ENCODE measurements around the gene MAN1B1.

DNA sequence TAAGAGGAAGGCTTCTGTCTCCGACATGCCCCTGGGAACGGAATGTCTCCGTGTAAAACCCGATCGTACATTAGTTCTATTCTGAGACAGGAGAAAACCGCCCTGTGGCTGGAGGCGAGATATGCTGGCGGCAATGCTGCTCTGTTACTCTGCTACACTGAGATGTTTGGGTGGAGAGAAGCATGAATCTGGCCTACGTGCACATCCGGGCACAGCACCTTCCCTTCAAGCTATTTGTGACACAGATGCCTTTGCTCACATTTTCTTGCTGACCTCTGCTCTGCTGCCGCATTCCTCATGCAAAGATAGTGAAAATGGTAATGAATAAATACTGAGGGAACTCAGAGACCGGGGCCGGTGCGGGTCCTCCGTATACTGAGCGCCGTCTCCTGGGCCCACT lies 29.9 kb downstream of the MAN1B1 start:
- TF ChIP-seq CEBPB (IDR thresholded peaks at IDR 0.05) (no peak), POLR2A (IDR thresholded peaks at IDR 0.05; ENCODE audit: low read length) (no peak), EHF (CRISPR knock-in tag; IDR thresholded peaks at IDR 0.05) (no peak), ZFP36 (IDR thresholded peaks at IDR 0.05; ENCODE audit: borderline replicate concordance, partially characterized antibody) (no peak), KDM5A (IDR thresholded peaks at IDR 0.05) (no peak), POLR2AphosphoS2 (conservative IDR thresholded peaks at IDR 0.05; ENCODE audit: low read length) (no peak), EHMT2 (IDR thresholded peaks at IDR 0.05; ENCODE audit: low read depth) (no peak)
- TF ChIP-seq, protein P1, sequence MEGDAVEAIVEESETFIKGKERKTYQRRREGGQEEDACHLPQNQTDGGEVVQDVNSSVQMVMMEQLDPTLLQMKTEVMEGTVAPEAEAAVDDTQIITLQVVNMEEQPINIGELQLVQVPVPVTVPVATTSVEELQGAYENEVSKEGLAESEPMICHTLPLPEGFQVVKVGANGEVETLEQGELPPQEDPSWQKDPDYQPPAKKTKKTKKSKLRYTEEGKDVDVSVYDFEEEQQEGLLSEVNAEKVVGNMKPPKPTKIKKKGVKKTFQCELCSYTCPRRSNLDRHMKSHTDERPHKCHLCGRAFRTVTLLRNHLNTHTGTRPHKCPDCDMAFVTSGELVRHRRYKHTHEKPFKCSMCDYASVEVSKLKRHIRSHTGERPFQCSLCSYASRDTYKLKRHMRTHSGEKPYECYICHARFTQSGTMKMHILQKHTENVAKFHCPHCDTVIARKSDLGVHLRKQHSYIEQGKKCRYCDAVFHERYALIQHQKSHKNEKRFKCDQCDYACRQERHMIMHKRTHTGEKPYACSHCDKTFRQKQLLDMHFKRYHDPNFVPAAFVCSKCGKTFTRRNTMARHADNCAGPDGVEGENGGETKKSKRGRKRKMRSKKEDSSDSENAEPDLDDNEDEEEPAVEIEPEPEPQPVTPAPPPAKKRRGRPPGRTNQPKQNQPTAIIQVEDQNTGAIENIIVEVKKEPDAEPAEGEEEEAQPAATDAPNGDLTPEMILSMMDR (IDR thresholded peaks at IDR 0.05): no peak
- TF ChIP-seq, protein P2, sequence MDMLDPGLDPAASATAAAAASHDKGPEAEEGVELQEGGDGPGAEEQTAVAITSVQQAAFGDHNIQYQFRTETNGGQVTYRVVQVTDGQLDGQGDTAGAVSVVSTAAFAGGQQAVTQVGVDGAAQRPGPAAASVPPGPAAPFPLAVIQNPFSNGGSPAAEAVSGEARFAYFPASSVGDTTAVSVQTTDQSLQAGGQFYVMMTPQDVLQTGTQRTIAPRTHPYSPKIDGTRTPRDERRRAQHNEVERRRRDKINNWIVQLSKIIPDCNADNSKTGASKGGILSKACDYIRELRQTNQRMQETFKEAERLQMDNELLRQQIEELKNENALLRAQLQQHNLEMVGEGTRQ (IDR thresholded peaks at IDR 0.05): no peak
